HG02642 (cell line): Measurements from ENCODE around the gene SNTG2.

Experiments used
- ATAC-seq: cut with Tn5 transposase; IDR thresholded peaks from one replicate; pipeline ENCODE4 v1.9.1; 2021; ENCODE audit warnings: mild to moderate bottlenecking; ENCODE audit not compliant: unreplicated experiment, poor library complexity

SNTG2 gene

GRCh38 chr2:981759-982158 is 31.1 kb downstream of the SNTG2 start:
- ATAC-seq, result no peak

GRCh38 chr2:985317-985898 is 34.8 kb downstream of the SNTG2 start:
- no peak for ATAC-seq

DNA sequence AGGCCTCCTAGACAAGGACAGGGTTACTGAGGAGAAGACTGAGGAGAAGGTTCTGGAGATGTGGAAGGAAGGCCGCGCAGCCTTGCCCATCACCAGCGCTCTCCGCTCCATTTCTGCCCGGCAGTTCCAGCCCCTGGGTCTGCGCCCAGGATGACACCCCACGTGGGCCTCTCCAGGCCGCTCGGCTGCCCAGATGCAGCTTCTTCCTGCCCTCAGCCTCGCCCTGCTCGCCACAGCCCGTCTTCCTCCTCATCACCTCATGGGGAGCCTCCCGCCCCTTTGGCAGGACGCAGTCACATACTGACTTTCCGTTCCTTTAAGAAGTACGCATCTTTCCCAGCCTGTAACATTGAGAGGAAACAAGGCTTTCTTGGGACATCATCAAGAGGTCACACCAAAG is 37.1 kb downstream of the SNTG2 start:
- ATAC-seq, result no peak

- no peak for ATAC-seq
Observed at GRCh38 chr2:989781-990467, 39.3 kb downstream of the SNTG2 start.

GRCh38 chr2:990970-991369 is 40.3 kb downstream of the SNTG2 start:
- ATAC-seq, result no peak

DNA sequence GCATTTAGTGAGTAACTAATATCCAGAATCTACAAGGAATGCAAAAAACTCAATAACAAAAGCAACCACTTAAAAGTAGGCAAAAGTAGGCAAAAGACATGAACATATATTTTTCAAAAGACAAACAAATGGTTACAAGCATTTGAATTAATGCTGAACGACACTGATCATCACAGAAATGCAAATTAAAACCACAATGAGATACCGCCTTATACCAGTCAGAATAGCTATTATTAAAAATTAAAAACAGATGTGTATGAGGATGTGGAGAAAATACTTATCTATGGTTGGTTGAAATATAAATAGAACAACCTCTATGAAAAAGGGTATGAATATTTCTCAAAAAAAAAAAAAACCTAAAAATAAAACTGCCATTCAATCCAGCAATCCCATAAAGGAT is 51.7 kb downstream of the SNTG2 start:
- ATAC-seq, result no peak

- no peak for ATAC-seq
Observed at GRCh38 chr2:1004398-1004797, 53.7 kb downstream of the SNTG2 start.

- no peak for ATAC-seq
Observed at GRCh38 chr2:1010415-1010930, 59.8 kb downstream of the SNTG2 start.

DNA sequence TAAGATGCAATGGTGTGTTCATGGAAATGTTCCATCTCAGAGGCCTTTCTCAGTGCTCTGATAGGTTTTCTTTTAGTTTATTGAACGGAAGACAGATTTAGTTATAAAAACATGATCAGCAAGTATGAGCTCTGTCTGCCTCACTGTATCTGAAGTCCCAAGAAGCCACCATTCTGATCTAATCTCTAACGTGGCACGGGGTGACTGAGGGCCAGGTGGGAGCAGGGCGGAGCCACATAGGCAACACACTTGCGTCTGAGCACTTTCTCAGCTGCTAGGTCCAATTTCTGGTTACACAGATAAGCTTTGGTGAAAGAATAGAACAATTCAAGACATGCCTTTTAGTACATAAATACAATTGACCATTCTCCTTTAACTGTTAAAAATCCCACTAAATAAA is 60.4 kb downstream of the SNTG2 start:
- ATAC-seq, result no peak

DNA sequence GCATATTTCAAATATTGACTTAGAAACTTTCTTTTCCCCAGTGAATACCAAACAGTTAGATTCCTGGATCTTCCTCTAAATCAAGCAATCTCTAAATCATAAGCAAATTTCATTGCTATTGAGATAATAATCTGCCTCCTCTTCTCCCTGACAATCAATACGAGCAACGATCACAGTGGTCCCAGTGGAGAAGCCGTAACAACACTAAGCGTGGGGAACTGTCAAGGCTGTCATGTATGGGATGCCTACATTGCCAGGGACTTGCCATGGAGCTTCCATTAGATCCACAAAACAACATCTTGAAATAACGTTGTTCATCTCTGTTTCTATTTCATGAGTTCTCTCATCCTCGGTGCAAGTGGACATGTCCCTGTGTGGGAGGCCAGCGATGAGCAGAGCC is 61.3 kb downstream of the SNTG2 start:
- no peak for ATAC-seq

GRCh38 chr2:1014802-1015201 is 64.2 kb downstream of the SNTG2 start:
- no peak for ATAC-seq

DNA sequence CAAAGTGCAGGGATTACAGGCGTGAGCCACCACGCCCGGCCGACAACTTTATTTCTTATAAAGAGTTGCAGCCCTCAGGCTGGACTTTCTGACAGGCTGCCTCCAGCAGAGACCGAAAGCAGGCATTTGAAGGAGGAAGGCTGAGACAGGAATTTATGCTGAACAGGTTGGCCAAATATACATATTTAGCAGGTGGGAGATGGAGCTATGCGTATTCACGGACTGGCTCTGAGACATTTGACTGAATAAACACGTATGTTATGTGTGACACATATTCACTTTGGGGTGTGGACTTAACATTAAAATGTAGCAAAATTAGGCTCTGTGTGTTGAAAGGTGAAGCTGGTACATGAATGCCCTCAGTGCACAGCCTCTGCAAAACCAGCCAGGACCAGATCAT is 65.9 kb downstream of the SNTG2 start:
- ATAC-seq, result no peak

- ATAC-seq, result no peak
Observed at GRCh38 chr2:1017827-1018226, 67.2 kb downstream of the SNTG2 start.

GRCh38 chr2:1020206-1020605 is 69.6 kb downstream of the SNTG2 start:
- ATAC-seq, result no peak

- ATAC-seq, result no peak
Observed at GRCh38 chr2:1022178-1022577, 71.5 kb downstream of the SNTG2 start.

DNA sequence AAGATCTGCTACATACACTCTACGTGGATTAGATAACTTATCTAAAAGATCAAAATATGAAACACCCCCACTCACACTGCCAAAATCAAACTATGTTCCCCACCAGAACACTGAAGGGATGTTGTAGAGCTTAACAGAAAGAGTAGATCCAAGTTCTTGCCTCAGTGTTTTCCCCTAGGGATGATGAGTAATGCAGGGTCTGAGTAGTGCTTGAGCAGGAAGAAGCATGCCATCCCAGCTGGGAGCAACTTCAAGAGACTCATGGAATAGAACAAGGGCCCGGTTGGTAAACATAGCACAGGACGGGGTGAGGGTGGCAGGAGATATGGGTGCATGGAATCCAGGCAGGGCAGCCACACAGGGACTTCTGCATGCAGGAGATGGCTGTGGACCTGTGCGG is 74.3 kb downstream of the SNTG2 start:
- ATAC-seq, result no peak

GRCh38 chr2:1026141-1026540 is 75.5 kb downstream of the SNTG2 start:
- ATAC-seq, result no peak

DNA sequence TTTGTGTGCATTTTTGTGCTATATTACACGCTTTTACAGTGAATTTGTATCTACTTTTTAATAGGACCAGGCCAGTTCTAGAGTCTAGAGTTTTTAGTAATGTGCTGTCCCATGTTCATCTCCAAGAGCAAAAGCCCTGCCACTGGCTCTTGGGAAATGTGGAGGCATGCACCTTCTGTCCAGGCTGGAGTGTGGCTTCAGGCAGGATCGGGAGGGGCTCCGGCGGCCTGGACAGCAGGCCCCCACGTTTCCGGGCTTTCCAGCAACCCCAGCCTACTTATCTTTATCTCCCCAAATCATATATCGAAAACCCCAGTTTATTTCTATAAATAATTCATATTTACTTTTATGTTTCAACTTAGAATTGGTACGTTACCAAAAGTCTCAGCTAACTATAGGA is 78.2 kb downstream of the SNTG2 start:
- no peak for ATAC-seq

DNA sequence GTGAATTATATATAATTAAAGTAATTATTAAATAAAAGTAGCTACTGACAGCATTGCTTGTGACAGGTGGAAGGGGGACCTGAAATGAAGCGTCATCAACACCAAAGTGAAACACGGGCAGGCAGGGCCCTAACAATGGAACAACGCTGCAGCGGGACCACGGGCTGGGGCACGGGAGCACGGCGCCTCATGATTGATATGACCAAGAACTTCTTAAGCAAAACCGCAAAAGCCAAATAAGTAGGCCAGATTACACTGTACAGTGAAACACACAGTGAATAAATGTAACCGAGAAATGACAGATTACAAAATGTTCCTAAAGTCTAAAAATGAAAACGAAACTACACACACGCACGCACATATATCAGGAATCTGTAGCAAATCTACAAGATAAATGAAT is 81.4 kb downstream of the SNTG2 start:
- ATAC-seq, result no peak

GRCh38 chr2:1033069-1033468 is 82.4 kb downstream of the SNTG2 start:
- ATAC-seq, result no peak

GRCh38 chr2:1037066-1037465 is 86.4 kb downstream of the SNTG2 start:
- no peak for ATAC-seq

DNA sequence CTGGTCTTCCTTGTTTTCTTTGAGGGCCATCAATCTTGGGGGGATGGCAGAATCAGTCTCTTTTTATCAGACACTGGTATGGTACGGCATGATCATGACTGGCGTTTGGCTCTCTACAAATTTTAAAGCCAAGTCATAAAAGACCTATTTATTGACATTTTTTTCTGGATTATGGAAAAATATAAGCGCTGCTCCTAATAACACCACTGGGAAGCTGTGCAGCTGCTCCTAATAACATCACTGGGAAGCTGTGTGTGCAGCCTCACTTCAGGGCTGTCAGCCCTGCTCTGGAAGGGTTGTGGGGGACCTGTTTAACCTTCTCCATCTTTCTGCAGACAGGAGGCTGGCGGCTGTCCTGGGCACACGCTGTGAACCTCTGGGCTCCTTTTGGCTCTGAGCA is 88.9 kb downstream of the SNTG2 start:
- ATAC-seq, result no peak
